ENCODE data around the gene RHOBTB1. TPM values are rescaled to one million over a fixed set of nuclear protein-coding genes. Genes with fewer than 3 reads are reported as not detected.

RHOBTB1 gene
- total RNA-seq, 1 donor from 2014 or later, result 14.4 TPM

DNA sequence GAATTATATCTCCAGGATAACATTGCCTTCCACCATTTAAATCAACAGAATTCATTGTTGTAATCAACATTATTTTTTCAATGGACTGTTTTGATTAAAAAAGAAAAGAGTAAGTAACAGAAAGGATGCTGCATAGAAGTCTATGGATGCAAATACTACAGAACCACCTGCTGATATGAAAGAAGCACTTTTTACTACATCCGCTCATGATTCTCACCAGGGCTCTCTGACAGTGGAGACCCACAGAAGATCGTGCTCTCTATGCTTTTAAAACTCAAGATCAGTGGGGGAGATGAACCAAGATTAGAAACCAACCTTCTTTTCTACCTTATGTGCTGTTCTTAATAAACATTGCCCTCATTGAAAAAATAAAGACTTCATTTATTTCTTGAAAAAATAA is 24.4 kb downstream of the RHOBTB1 start:
- H3K4me3 Mint-ChIP-seq (ENCODE audit: unreplicated experiment), result no peak overlapping the region
- no peaks in the 10 kb centered on the region for H3K9me3 Mint-ChIP-seq (ENCODE audit: unreplicated experiment)
- TF ChIP-seq, protein P1, sequence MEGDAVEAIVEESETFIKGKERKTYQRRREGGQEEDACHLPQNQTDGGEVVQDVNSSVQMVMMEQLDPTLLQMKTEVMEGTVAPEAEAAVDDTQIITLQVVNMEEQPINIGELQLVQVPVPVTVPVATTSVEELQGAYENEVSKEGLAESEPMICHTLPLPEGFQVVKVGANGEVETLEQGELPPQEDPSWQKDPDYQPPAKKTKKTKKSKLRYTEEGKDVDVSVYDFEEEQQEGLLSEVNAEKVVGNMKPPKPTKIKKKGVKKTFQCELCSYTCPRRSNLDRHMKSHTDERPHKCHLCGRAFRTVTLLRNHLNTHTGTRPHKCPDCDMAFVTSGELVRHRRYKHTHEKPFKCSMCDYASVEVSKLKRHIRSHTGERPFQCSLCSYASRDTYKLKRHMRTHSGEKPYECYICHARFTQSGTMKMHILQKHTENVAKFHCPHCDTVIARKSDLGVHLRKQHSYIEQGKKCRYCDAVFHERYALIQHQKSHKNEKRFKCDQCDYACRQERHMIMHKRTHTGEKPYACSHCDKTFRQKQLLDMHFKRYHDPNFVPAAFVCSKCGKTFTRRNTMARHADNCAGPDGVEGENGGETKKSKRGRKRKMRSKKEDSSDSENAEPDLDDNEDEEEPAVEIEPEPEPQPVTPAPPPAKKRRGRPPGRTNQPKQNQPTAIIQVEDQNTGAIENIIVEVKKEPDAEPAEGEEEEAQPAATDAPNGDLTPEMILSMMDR (IDR thresholded peaks at IDR 0.05; ENCODE audit: partially characterized antibody, unreplicated experiment), result no peak

DNA sequence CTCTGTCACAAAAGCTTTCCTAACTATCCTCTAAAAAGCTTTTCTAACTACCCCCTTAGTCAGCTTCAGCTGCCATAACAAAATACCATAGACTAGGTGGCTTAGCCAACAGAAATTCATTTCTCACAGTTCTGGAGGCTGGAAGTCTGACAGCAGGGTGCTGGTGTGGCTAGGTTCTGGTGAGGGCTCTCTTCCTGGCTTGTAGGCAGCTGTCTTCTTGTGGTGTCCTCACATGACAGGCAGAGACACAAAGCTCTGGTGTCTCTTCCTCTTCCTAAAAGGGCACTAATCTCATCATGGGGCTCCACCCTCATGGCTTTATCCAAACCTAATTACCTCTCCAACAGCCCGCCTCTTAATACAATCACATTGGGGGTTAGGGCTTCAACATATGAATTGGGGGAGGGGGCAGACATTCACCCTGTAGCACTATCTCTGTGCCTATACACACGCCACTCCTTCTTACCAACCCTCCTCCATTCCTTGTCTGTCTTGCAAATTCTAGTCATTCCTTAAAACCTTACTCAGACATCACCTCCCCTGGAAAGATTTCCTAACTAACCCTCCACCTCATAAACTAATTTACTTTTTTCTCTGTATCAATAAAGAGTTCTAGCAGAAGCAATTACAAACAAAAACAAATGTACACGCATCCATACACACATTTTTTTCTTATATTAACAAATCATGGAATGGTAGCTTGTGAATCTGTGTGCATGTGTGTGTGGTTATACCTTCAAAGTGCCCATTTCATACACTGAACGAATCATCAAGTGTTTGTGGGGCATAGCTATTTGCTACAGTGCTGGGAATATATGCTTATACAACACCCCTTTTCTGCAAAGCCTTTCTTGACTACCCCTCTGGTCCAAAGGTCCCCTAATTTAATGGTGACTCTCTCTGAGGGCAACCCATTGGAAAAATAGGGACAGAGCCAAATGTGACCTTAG is 26.4 kb downstream of the RHOBTB1 start:
- Mint-ChIP-seq H3K27ac (ENCODE audit: unreplicated experiment) (no peak overlapping the region), H3K9me3 (ENCODE audit: unreplicated experiment) (no peaks in the 10 kb centered on the region), H3K36me3 (ENCODE audit: unreplicated experiment) (no peaks in the 10 kb centered on the region), H3K4me3 (ENCODE audit: unreplicated experiment) (no peak overlapping the region), H3K27me3 (ENCODE audit: unreplicated experiment) (peaks cover 3% of the 10 kb centered on the region), H3K4me1 (ENCODE audit: low read depth, unreplicated experiment) (peaks cover 7% of the 10 kb centered on the region)
- TF ChIP-seq, protein P1 (IDR thresholded peaks at IDR 0.05; ENCODE audit: partially characterized antibody, unreplicated experiment), result no peak
- DNase-seq, result no peak

More for the DNA sequence above, 24.4 kb downstream of the RHOBTB1 start:
- no peak overlapping the region for H3K27ac Mint-ChIP-seq (ENCODE audit: unreplicated experiment)
- H3K4me1 Mint-ChIP-seq (ENCODE audit: low read depth, unreplicated experiment), result peaks cover 7% of the 10 kb centered on the region
- no peaks in the 10 kb centered on the region for H3K36me3 Mint-ChIP-seq (ENCODE audit: unreplicated experiment)
- DNase-seq, result no peak
- H3K27me3 Mint-ChIP-seq (ENCODE audit: unreplicated experiment), result peaks cover 3% of the 10 kb centered on the region

DNA sequence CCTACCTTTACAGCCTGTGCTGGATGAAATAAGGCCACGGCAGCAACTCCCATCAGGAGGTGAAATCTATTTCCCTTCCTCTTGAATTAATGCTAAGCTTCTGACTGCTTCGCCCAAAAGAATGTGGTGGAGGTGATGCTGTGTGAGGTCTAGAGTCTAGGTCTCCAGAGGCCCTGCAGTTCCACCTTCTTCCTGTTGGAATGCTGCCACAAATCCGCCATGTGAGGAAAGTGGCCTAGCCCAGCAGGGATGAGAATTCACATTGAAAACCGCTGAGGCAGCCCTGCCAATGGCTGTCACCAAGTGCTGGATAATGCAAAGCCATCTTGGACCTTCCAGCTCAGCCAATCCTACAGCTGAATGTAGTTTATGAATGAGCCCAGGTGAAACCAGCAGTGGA is 28.0 kb downstream of the RHOBTB1 start:
- H3K27me3 Mint-ChIP-seq (ENCODE audit: unreplicated experiment), result peaks cover 4% of the 10 kb centered on the region
- H3K9me3 Mint-ChIP-seq (ENCODE audit: unreplicated experiment), result no peaks in the 10 kb centered on the region
- H3K4me1 Mint-ChIP-seq (ENCODE audit: low read depth, unreplicated experiment), result peaks cover under 1% of the 10 kb centered on the region
- no peak overlapping the region for H3K4me3 Mint-ChIP-seq (ENCODE audit: unreplicated experiment)
- TF ChIP-seq, protein P1 (IDR thresholded peaks at IDR 0.05; ENCODE audit: partially characterized antibody, unreplicated experiment), result peak; percentile 40
- DNase-seq, result no peak
- peaks cover 5% of the 10 kb centered on the region for H3K36me3 Mint-ChIP-seq (ENCODE audit: unreplicated experiment)
- no peak overlapping the region for H3K27ac Mint-ChIP-seq (ENCODE audit: unreplicated experiment)

DNA sequence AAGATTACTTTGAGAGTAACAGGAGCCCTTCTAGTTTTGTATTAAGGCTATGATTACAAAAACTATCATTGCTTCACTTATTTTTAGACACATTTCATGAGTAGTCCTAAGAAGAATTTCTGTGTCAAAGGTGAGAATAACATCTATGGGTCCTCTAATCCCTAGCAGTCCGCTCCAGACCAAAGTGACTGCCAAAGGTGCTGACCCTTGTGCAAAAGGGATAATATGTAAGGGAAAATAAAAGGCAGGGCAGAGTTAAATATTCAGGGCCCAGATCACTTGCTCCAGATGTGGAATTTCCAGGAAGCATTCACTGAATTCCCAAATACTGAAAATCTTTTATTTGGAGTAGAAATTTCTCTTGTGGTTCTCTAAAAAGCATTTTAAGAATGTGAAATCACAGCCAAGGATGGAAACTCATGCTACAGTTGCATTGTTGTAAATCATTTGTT is 29.3 kb downstream of the RHOBTB1 start:
- no peak overlapping the region for H3K27ac Mint-ChIP-seq (ENCODE audit: unreplicated experiment)
- no peaks in the 10 kb centered on the region for H3K4me1 Mint-ChIP-seq (ENCODE audit: low read depth, unreplicated experiment)
- H3K36me3 Mint-ChIP-seq (ENCODE audit: unreplicated experiment), result peaks cover 5% of the 10 kb centered on the region
- peaks cover 4% of the 10 kb centered on the region for H3K27me3 Mint-ChIP-seq (ENCODE audit: unreplicated experiment)
- H3K9me3 Mint-ChIP-seq (ENCODE audit: unreplicated experiment), result no peaks in the 10 kb centered on the region
- TF ChIP-seq, protein P1 (IDR thresholded peaks at IDR 0.05; ENCODE audit: partially characterized antibody, unreplicated experiment), result no peak
- DNase-seq, result no peak
- H3K4me3 Mint-ChIP-seq (ENCODE audit: unreplicated experiment), result no peak overlapping the region

DNA sequence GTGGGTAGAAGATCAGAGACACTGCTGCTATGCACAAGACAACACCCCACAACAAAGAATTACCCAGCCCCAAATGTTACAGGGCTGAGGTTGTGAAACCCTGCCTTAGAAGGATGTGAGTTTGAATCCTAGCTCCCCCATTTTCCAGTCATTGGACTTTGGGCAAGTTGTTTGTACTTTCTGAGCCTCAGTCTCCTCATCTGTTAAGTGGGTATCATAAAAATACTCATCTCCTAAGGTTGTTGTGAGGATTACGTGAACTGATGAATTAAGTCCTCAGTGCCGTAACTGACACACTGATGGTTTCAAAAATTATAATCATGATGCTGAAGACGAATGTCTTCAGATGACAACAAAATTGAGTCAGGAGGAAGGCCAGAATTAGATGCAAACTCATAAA is 30.3 kb downstream of the RHOBTB1 start:
- TF ChIP-seq, protein P1 (IDR thresholded peaks at IDR 0.05; ENCODE audit: partially characterized antibody, unreplicated experiment), result no peak
- Mint-ChIP-seq H3K36me3 (ENCODE audit: unreplicated experiment) (peaks cover 5% of the 10 kb centered on the region), H3K27ac (ENCODE audit: unreplicated experiment) (no peak overlapping the region), H3K27me3 (ENCODE audit: unreplicated experiment) (peaks cover 4% of the 10 kb centered on the region), H3K4me3 (ENCODE audit: unreplicated experiment) (no peak overlapping the region), H3K4me1 (ENCODE audit: low read depth, unreplicated experiment) (no peaks in the 10 kb centered on the region), H3K9me3 (ENCODE audit: unreplicated experiment) (no peaks in the 10 kb centered on the region)
- DNase-seq, result no peak
